Aorta (tissue), 5 donors: Measurements from ENCODE around the gene PRPF19. TPM values are rescaled to one million over a fixed set of nuclear protein-coding genes. Genes with fewer than 3 reads are reported as not detected.

ENCODE experiments used
- ATAC-seq: fragments of 200-7000 bp; cut with Tn5 transposase; one replicate; pipeline ENCODE4 v1.9.1; 2022; ENCODE audit warnings: moderate library complexity; ENCODE audit not compliant: low FRiP score
- DNase-seq, 2 donors: peaks; one replicate each; pipeline ENCODE4 v3.0.0-alpha.2; 2020
- H3K27ac ChIP-seq, 2 donors: one replicate each; pipeline ENCODE4 v1.5.1; 2013; ENCODE audit warnings: low read length in 2 of 2, mild to moderate bottlenecking in 2 of 2, moderate library complexity in 2 of 2, control low read depth in 1 of 2, inconsistent platforms in 1 of 2, low read depth in 1 of 2
- H3K27me3 ChIP-seq, 2 donors: one replicate each; pipeline ENCODE4 v1.6.1; 2013; ENCODE audit warnings: control low read depth in 1 of 2, low read length in 1 of 2, mild to moderate bottlenecking in 1 of 2, moderate library complexity in 1 of 2; ENCODE audit not compliant: insufficient read depth in 2 of 2, control insufficient read depth in 1 of 2
- H3K36me3 ChIP-seq, 2 donors: one replicate each; pipeline ENCODE4 v1.6.1; 2013; ENCODE audit warnings: control low read depth in 1 of 2, low read length in 1 of 2, mild to moderate bottlenecking in 1 of 2; ENCODE audit not compliant: insufficient read depth in 2 of 2, control insufficient read depth in 1 of 2
- H3K4me1 ChIP-seq, 2 donors: one replicate each; pipeline ENCODE4 v1.6.1; 2013; ENCODE audit warnings: low read length in 2 of 2, control low read depth in 1 of 2, mild to moderate bottlenecking in 1 of 2, moderate library complexity in 1 of 2; ENCODE audit not compliant: insufficient read depth in 2 of 2, control insufficient read depth in 1 of 2
- H3K4me3 ChIP-seq, 2 donors: one replicate each; pipeline ENCODE4 v1.5.1; 2013; ENCODE audit warnings: low read length in 2 of 2, control low read depth in 1 of 2, mild to moderate bottlenecking in 1 of 2
- H3K9me3 ChIP-seq: one replicate; pipeline ENCODE4 v1.6.1; 2013; ENCODE audit warnings: mild to moderate bottlenecking, low read length; ENCODE audit not compliant: control insufficient read depth
- WGBS, 2 donors: extraction: QIAGEN DNeasy Blood & Tissue Kit; methylation state at CpG; one replicate each; pipeline ENCODE4 v1.1.7; 2013; 5-methylcytosine and 5-hydroxymethylcytosine counted together
- intact Hi-C, 2 donors: fragments of 100-400 bp; cut with DNase I; formaldehyde crosslinking; loops; one replicate each; pipeline versions ENCODE4 v1.14.2 to v1.15.0; 2022
- polyA plus RNA-seq, 2 donors: library from polyadenylated mRNA; stranded (reverse); fragments of 200-250 nt; gene quantifications; one replicate each; pipeline ENCODE4 v1.2.3, GENCODE V29; 2013
- total RNA-seq, 2 donors: library from RNA; stranded (reverse); fragmentation: NEBNext Ultra II Directional; extraction: Animal tissue kit (Norgen Biotek cat#: 25700); gene quantifications; one replicate each; pipeline ENCODE4 v1.2.1, GENCODE V29; 2021
- donor health status: healthy with polysubstance abuse.
- donor health status: Bipolar disorder and iron deficiency.
- donor health status: DM: no; HTN: no; CAD: no.
- donor health status: DM: no; HTN: no; CAD: no.
- donor health status: DM: yes; HTN: yes; CAD: no.

Gene PRPF19
- total and polyA plus RNA-seq, 4 donors = 31.3 to 55.6 (median 43.5) TPM

DNA sequence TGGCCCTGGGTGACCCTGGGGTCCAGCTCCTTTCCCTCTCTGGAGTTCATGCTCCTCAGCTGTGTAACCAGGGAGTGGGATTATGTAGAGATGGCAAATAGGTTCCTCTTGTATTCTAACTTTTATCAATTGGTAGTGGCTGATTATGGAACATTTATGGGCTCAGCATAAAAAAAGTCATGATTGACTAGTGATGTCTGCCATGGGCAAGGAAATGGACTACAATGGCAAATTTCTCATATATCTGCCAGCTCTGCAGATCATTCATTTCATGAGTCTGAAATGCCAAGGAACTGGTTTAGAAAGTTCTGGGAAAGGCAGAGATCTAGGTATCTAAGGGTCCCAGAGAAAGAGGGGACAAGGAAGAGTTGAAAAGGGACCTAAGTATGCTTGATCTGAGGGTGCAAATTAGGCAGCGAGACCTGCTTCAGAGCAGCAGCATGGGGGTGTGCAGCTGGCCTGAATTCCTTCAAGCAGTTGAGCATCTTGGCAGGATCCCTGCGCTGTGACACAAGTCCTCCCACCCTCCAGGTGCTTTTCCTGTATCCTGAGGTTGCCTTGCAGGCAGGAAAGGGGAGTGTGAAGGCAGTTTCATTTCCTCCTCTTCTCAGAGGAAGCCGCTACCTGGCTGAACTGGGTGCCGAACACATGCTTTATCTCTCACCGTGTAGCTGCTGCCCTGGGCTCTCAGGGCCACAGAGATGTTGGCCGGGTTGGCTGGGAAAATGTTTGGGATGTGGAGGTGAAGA, 35.2 kb upstream of the PRPF19 start:
- 93% methylated on average over 6 of the region's 6 CpGs for WGBS, 2 donors
- peak in 1 of 2 donors; percentile 20 for DNase-seq
- no peak for ATAC-seq
- intact Hi-C loops = no loop called here
- Histone ChIP-seq H3K27me3 (no peaks in the 10 kb centered on the region), H3K36me3 (peaks cover 0 to 2% of the 10 kb centered on the region in 2 donors), H3K4me3 (no peak overlapping the region), H3K4me1 (no peaks in the 10 kb centered on the region), H3K9me3 (no peaks in the 10 kb centered on the region), H3K27ac (no peak overlapping the region)

DNA sequence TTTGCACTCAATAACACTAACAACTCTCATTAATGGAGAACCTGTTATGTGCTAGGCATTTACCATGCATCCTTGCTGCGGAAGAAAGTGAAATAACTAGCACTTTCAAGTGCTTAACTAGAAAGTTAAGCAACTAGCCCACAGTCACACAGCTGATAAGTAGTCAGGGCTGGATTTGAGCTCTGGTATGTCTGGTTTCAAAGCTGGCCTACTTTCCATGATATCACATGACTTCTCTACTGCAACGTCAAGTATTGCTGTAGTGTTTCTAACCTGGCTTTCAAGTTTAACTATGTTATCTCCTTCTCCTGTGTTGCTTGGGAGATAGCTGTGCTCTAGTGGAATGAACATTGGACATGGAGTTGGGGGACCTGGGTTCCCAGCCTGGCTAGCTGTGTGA, 33.5 kb upstream of the PRPF19 start:
- 51 to 58% methylated on average over 2 of the region's 2 CpGs for WGBS, 2 donors
- H3K4me1 ChIP-seq = no peaks in the 10 kb centered on the region
- peaks cover 0 to 2% of the 10 kb centered on the region in 2 donors for H3K36me3 ChIP-seq
- DNase-seq (no peak), ATAC-seq (no peak)
- no peak overlapping the region for H3K27ac ChIP-seq
- no peak overlapping the region for H3K4me3 ChIP-seq
- H3K27me3 ChIP-seq = no peaks in the 10 kb centered on the region
- intact Hi-C loops = no loop called here
- H3K9me3 ChIP-seq = no peaks in the 10 kb centered on the region

GRCh38 chr11:60939301-60939700, 32.9 kb upstream of the PRPF19 start:
- H3K27ac ChIP-seq = no peak overlapping the region
- H3K36me3 ChIP-seq = peaks cover 0 to 2% of the 10 kb centered on the region in 2 donors
- DNase-seq = peak; percentile 16 to 55
- no peak overlapping the region for H3K4me3 ChIP-seq
- no peaks in the 10 kb centered on the region for H3K9me3 ChIP-seq
- intact Hi-C loops = no loop called here
- no peaks in the 10 kb centered on the region for H3K27me3 ChIP-seq
- no peak for ATAC-seq
- 87% methylated on average over 7 of the region's 7 CpGs for WGBS, 2 donors
- no peaks in the 10 kb centered on the region for H3K4me1 ChIP-seq

DNA sequence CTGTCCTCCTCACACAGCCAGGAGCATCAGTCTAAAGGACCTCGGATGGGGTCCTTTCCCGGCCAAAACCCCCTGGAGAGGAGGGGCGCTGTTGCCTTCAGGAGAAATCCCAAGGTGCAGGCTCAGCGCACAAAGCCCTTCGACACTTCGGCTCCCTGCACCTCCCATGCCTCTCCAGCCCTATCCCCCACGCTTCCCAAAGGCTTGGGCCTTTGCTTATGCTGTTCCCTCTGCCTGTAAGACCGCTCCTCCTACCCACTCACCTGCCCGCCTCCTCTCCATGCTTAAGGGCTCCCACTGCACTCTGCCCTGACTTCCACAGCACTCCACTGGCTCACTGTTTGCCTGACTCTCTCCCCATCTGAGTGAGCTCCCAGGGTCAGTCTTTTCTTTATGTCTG, 32.1 kb upstream of the PRPF19 start:
- no peak for ATAC-seq
- Histone ChIP-seq H3K4me1 (no peaks in the 10 kb centered on the region), H3K4me3 (no peak overlapping the region), H3K36me3 (peaks cover 0 to 2% of the 10 kb centered on the region in 2 donors), H3K9me3 (no peaks in the 10 kb centered on the region), H3K27me3 (no peaks in the 10 kb centered on the region), H3K27ac (no peak overlapping the region)
- 68 to 80% methylated on average over 9 of the region's 9 CpGs for WGBS, 2 donors
- intact Hi-C loops = no loop called here
- DNase-seq = no peak

GRCh38 chr11:60937811-60938210, 31.4 kb upstream of the PRPF19 start:
- Histone ChIP-seq H3K36me3 (peaks cover 0 to 2% of the 10 kb centered on the region in 2 donors), H3K27me3 (no peaks in the 10 kb centered on the region), H3K9me3 (no peaks in the 10 kb centered on the region), H3K27ac (no peak overlapping the region), H3K4me1 (no peaks in the 10 kb centered on the region), H3K4me3 (no peak overlapping the region)
- 91 to 93% methylated on average over 8 of the region's 8 CpGs for WGBS, 2 donors
- ATAC-seq (no peak), DNase-seq (no peak)
- intact Hi-C loops = no loop called here

DNA sequence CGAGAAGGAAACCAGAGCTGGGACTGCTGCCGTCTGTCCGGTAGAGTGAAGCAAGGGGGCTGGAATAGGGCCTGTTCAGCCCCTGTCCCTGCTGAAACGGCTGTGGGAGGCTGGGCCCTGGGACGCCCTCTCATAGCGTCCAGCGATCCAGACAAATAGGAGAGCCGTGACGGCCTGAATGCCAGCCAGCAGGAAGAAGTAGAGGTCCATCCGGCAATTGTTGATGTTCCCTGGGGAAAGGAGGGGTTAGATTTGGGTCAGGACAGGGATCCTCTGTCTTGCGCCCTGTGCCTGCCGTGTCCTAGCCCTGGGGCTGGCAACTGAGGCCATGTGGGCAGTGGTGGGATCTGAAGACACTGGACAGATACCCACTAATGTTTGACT, 30.8 kb upstream of the PRPF19 start:
- Histone ChIP-seq H3K9me3 (no peaks in the 10 kb centered on the region), H3K36me3 (peaks cover 0 to 2% of the 10 kb centered on the region in 2 donors), H3K4me1 (no peaks in the 10 kb centered on the region), H3K27me3 (no peaks in the 10 kb centered on the region), H3K4me3 (no peak overlapping the region), H3K27ac (no peak overlapping the region)
- ATAC-seq (no peak), DNase-seq (no peak)
- WGBS, 2 donors = 67 to 73% methylated on average over 12 of the region's 12 CpGs
- intact Hi-C loops = no loop called here

GRCh38 chr11:60936467-60937143, 30.2 kb upstream of the PRPF19 start:
- no peaks in the 10 kb centered on the region for H3K4me1 ChIP-seq
- ATAC-seq (no peak), DNase-seq (peak in 1 of 2 donors; percentile 71)
- H3K36me3 ChIP-seq = peaks cover 0 to 2% of the 10 kb centered on the region in 2 donors
- H3K27ac ChIP-seq = no peak overlapping the region
- WGBS, 2 donors = 89 to 90% methylated on average over 17 to 18 of the region's 18 CpGs
- no peak overlapping the region for H3K4me3 ChIP-seq
- no peaks in the 10 kb centered on the region for H3K9me3 ChIP-seq
- no peaks in the 10 kb centered on the region for H3K27me3 ChIP-seq
- intact Hi-C loops = no loop called here

GRCh38 chr11:60935676-60936442, 29.5 kb upstream of the PRPF19 start:
- 91% methylated on average over 24 to 27 of the region's 27 CpGs for WGBS, 2 donors
- peak in 1 of 2 donors; percentile 65 for DNase-seq
- Histone ChIP-seq H3K27me3 (no peaks in the 10 kb centered on the region), H3K4me3 (no peak overlapping the region), H3K4me1 (no peaks in the 10 kb centered on the region), H3K9me3 (no peaks in the 10 kb centered on the region), H3K36me3 (peaks cover 0 to 2% of the 10 kb centered on the region in 2 donors), H3K27ac (no peak overlapping the region)
- intact Hi-C loops = no loop called here
- ATAC-seq = no peak
